Fibroblast of the aortic adventitia (primary cell): ENCODE data around the gene ACO1. TPM values are rescaled to one million over a fixed set of nuclear protein-coding genes. Genes with fewer than 3 reads are reported as not detected.

Experiments
- DNase-seq: peaks from one replicate; pipeline ENCODE4 v3.0.0-alpha.2; 2010; ENCODE audit warnings: low read depth
- H3K4me3 ChIP-seq: 2 replicates; pipeline ENCODE4 v1.5.1; 2011; ENCODE audit warnings: low read depth, mild to moderate bottlenecking, control low read depth, low read length, moderate library complexity
- CTCF ChIP-seq: IDR thresholded peaks from 2 replicates; pipeline ENCODE4 v1.5.1; 2011; ENCODE audit warnings: mild to moderate bottlenecking, low read length, control low read depth, inconsistent platforms; ENCODE audit not compliant: insufficient read depth
- total RNA-seq: library from RNA; depleted of rRNA; stranded (reverse); fragments of >200 nt; gene quantifications from 2 replicates; pipeline ENCODE4 v1.2.3, GENCODE V29; 2012; ENCODE audit warnings: low replicate concordance

ACO1 gene
- total RNA-seq, 1 donor, result 81.3 TPM

- TF ChIP-seq CTCF, result no peak
- DNase-seq, result no peak
- H3K4me3 ChIP-seq, result no peak overlapping the region
Measured at GRCh38 chr9:32490601-32491000, 106.2 kb downstream of the ACO1 start.

- no peak for DNase-seq
- H3K4me3 ChIP-seq, result no peak overlapping the region
- no peak for TF ChIP-seq CTCF
Measured at GRCh38 chr9:32497921-32498320, 113.5 kb downstream of the ACO1 start.

DNA sequence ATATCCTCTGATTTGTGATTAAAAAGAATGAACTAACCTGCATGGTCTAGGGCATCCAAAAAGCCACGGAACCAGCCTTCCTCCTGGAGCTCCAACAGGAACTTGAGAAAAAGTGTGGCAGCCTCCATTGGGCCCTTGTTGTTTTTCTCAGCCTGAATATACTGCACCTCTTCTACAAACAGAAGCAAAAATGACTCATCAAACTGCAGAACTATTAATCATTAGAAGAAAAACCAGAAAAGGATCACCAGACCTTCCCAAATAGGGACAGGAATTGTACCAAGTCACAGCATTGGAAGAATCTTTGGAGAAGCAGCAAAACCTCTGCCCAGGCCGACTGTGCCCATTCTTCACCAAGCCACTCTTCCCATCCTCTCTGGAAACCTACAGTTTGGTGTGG is 116.3 kb downstream of the ACO1 start:
- no peak for DNase-seq
- no peak for TF ChIP-seq CTCF
- H3K4me3 ChIP-seq, result no peak overlapping the region

GRCh38 chr9:32501868-32502267 is 117.4 kb downstream of the ACO1 start:
- H3K4me3 ChIP-seq, result no peak overlapping the region
- DNase-seq, result no peak
- no peak for TF ChIP-seq CTCF

DNA sequence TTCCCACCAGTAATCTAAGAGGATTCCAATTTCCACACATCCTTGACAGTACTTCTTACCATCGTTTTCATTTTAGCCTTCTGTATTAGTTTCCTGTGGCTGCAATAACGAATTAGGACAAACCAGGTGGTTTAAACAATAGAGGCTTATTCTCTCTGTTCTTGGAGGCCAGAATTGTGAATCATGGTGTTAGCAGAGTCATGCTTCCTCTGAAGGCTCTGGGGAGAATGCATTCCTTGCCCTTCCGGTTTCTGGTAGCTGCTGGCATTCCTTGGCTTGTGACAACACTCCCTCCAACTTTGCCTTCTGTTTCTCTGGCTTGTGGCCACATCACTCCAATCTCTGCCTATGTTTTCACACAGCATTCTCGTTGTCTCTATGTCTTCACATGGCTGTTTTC is 118.0 kb downstream of the ACO1 start:
- no peak overlapping the region for H3K4me3 ChIP-seq
- TF ChIP-seq CTCF, result no peak
- peak; percentile 72 for DNase-seq

DNA sequence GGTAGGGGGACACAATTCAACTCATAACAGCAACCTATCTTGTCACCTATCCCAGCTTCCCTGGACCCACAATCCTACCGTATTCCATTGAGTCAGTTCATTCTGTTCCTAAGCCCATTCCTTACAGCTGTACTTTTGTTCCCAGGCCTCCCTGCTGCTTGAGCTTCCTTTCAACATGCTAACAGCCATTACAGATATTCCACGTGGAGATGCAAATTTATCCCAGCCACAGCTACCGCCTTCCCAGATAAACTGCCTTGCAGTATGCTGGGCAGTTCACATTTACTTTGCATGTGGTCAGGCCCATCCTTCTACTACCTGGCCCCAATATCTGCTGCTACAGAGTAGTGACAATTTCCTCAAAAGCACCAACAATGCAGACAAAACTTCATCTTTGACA is 118.6 kb downstream of the ACO1 start:
- DNase-seq, result no peak
- TF ChIP-seq CTCF, result no peak
- H3K4me3 ChIP-seq, result no peak overlapping the region

Other genes with a start within 250 kb of the ACO1 start
- gene RIGI, start 141.6 kb downstream of the ACO1 start, total RNA-seq, result 10.2 and 13.9 TPM in 2 replicates
- gene SMIM27, start 167.7 kb downstream of the ACO1 start, total RNA-seq, result 1.6 and 1.9 TPM in 2 replicates
- gene TOPORS, start 167.9 kb downstream of the ACO1 start, total RNA-seq, result 19.7 and 40.6 TPM in 2 replicates
- gene NDUFB6, start 188.5 kb downstream of the ACO1 start, total RNA-seq, result 39.2 and 63.0 TPM in 2 replicates